Endothelial cell of umbilical vein (primary cell): ENCODE results near the gene DCUN1D5.

Source experiments
- CTCF ChIP-seq, 2 donors: IDR thresholded peaks; 1 replicate in 1 of 2; 2 replicates in 1 of 2; pipeline ENCODE4 v1.5.1; 2011; ENCODE audit warnings: low read length in 2 of 2, mild to moderate bottlenecking in 2 of 2, moderate library complexity in 2 of 2, control low read depth in 1 of 2, inconsistent platforms in 1 of 2, low read depth in 1 of 2; ENCODE audit not compliant: insufficient read depth in 1 of 2; ENCODE audit errors: extremely low read depth in 1 of 2
- EZH2 ChIP-seq: IDR thresholded peaks from 2 replicates; pipeline ENCODE4 v1.6.1; 2012; ENCODE audit warnings: borderline replicate concordance, low read depth, mild to moderate bottlenecking, moderate library complexity, low read length, inconsistent platforms; ENCODE audit not compliant: severe bottlenecking
- FOS ChIP-seq: IDR thresholded peaks from 2 replicates; pipeline ENCODE4 v1.6.1; 2011; ENCODE audit warnings: mild to moderate bottlenecking, low read length, moderate library complexity, borderline replicate concordance; ENCODE audit not compliant: insufficient read depth
- GATA2 ChIP-seq: IDR thresholded peaks from 2 replicates; pipeline ENCODE4 v1.7.0; 2011; ENCODE audit warnings: low read depth, mild to moderate bottlenecking, moderate library complexity, mixed read lengths, low read length; ENCODE audit not compliant: insufficient read length, insufficient read depth
- JUN ChIP-seq: IDR thresholded peaks from 2 replicates; pipeline ENCODE4 v1.6.1; 2011; ENCODE audit warnings: borderline replicate concordance, low read depth; ENCODE audit not compliant: insufficient read length, insufficient read depth
- MAX ChIP-seq: IDR thresholded peaks from 2 replicates; pipeline ENCODE4 v1.6.1; 2011; ENCODE audit not compliant: insufficient read depth, insufficient read length
- MYC ChIP-seq: IDR thresholded peaks from one replicate; pipeline ENCODE4 v1.6.1; 2011; ENCODE audit warnings: mild to moderate bottlenecking, low read depth, low read length
- POLR2A ChIP-seq: IDR thresholded peaks from 2 replicates; pipeline ENCODE4 v1.6.1; 2012; ENCODE audit warnings: low read depth, mild to moderate bottlenecking, control low read depth, low read length
- POLR2AphosphoS5 ChIP-seq: IDR thresholded peaks from 2 replicates; pipeline ENCODE4 v1.6.1; 2012; ENCODE audit warnings: low read depth, mild to moderate bottlenecking, control low read depth, low read length, moderate library complexity; ENCODE audit not compliant: insufficient read depth

GRCh38 chr11:103029401-103029800, 62.6 kb downstream of the DCUN1D5 start:
- TF ChIP-seq POLR2AphosphoS5 (no peak), CTCF (IDR thresholded peaks at IDR 0.05; ENCODE audit: extremely low read depth in 1 of 2, insufficient read depth in 1 of 2, low read depth in 1 of 2, low read length in 2 of 2) (no peak), EZH2 (no peak), MAX (no peak), POLR2A (no peak), MYC (no peak), JUN (no peak), FOS (no peak), GATA2 (no peak)
